ENCODE data around the gene GSTA4. TPM values are rescaled to one million over a fixed set of nuclear protein-coding genes. Genes with fewer than 3 reads are reported as not detected.

Gene GSTA4
- total RNA-seq, 1 donor from 2014 or later = 44.7 TPM

DNA sequence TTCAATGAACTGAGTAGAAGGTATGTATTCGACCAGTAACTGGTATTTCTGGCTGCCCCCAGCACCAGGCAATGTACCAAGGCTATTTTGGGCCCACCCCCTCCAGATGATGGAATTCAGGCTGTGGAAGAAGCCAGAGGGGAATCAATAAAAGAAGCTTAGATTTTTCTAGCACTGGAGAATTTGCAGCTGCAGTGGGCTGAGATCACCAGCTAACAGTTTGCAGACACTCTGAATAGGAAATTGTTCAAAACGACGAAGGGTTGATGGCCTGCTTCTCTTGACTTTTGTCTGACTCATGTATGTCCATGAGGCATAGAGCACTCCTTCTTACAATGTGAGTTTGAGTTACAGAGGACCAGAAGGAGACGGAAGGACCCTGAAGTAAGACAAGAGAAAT, 37.8 kb upstream of the GSTA4 start:
- peak overlapping the region; percentile 23 for H3K27ac Mint-ChIP-seq
- H3K36me3 Mint-ChIP-seq (ENCODE audit: insufficient read depth) = peaks cover 33% of the 10 kb centered on the region
- no peaks in the 10 kb centered on the region for H3K27me3 Mint-ChIP-seq
- H3K4me3 Mint-ChIP-seq (ENCODE audit: low read depth) = no peak overlapping the region
- TF ChIP-seq, protein P1, sequence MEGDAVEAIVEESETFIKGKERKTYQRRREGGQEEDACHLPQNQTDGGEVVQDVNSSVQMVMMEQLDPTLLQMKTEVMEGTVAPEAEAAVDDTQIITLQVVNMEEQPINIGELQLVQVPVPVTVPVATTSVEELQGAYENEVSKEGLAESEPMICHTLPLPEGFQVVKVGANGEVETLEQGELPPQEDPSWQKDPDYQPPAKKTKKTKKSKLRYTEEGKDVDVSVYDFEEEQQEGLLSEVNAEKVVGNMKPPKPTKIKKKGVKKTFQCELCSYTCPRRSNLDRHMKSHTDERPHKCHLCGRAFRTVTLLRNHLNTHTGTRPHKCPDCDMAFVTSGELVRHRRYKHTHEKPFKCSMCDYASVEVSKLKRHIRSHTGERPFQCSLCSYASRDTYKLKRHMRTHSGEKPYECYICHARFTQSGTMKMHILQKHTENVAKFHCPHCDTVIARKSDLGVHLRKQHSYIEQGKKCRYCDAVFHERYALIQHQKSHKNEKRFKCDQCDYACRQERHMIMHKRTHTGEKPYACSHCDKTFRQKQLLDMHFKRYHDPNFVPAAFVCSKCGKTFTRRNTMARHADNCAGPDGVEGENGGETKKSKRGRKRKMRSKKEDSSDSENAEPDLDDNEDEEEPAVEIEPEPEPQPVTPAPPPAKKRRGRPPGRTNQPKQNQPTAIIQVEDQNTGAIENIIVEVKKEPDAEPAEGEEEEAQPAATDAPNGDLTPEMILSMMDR (IDR thresholded peaks at IDR 0.05; ENCODE audit: unreplicated experiment) = no peak
- H3K4me1 Mint-ChIP-seq (ENCODE audit: low read depth) = peaks cover 13% of the 10 kb centered on the region
- no peaks in the 10 kb centered on the region for H3K9me3 Mint-ChIP-seq (ENCODE audit: low read depth)
- no peak for DNase-seq (ENCODE audit: low spot score, unreplicated experiment)

DNA sequence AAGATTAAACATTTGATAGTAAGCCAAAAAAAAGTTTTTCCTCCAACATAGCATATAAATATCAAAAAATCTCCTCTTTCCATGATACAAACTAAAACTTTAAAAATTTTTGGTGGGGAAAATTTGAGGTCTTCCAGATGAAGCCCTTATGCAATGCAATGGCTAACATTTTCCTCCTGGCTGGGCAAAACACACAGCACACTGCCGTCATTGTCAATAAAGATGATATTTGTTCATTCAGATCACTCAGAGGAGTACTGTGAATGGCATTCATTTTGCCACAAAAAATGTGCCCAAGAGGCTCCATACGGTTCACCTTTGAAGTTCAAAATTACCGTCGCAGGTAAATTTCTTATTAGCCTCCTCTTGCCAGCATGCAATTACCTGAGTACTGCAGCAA, 36.2 kb upstream of the GSTA4 start:
- no peak for DNase-seq (ENCODE audit: low spot score, unreplicated experiment)
- no peak overlapping the region for H3K4me3 Mint-ChIP-seq (ENCODE audit: low read depth)
- no peaks in the 10 kb centered on the region for H3K27me3 Mint-ChIP-seq
- H3K36me3 Mint-ChIP-seq (ENCODE audit: insufficient read depth) = peaks cover 36% of the 10 kb centered on the region
- no peaks in the 10 kb centered on the region for H3K9me3 Mint-ChIP-seq (ENCODE audit: low read depth)
- TF ChIP-seq, protein P1 (IDR thresholded peaks at IDR 0.05; ENCODE audit: unreplicated experiment) = no peak
- H3K27ac Mint-ChIP-seq = no peak overlapping the region
- H3K4me1 Mint-ChIP-seq (ENCODE audit: low read depth) = peaks cover 13% of the 10 kb centered on the region

DNA sequence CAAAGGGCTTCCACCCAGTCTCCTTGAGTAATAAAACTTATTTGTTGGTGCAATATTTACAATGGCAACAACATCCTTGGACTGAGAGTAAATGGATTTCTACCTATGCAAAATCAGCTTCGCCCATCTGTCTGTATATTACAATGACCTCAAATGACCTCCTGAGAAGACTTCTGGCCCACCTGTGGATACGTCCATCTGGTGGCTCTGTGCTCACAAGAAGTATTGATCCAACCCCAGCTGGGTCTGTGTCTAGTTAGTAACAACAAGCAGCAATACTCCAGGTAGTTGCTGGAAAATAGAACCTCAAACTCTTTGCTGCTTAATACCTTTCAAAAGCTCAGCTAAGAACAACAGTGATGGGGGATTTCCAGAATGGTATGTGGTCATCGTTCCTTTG, 34.7 kb upstream of the GSTA4 start:
- peaks cover 34% of the 10 kb centered on the region for H3K36me3 Mint-ChIP-seq (ENCODE audit: insufficient read depth)
- peaks cover 13% of the 10 kb centered on the region for H3K4me1 Mint-ChIP-seq (ENCODE audit: low read depth)
- H3K27ac Mint-ChIP-seq = no peak overlapping the region
- H3K9me3 Mint-ChIP-seq (ENCODE audit: low read depth) = no peaks in the 10 kb centered on the region
- H3K4me3 Mint-ChIP-seq (ENCODE audit: low read depth) = no peak overlapping the region
- TF ChIP-seq, protein P1 (IDR thresholded peaks at IDR 0.05; ENCODE audit: unreplicated experiment) = no peak
- no peaks in the 10 kb centered on the region for H3K27me3 Mint-ChIP-seq
- DNase-seq (ENCODE audit: low spot score, unreplicated experiment) = no peak

DNA sequence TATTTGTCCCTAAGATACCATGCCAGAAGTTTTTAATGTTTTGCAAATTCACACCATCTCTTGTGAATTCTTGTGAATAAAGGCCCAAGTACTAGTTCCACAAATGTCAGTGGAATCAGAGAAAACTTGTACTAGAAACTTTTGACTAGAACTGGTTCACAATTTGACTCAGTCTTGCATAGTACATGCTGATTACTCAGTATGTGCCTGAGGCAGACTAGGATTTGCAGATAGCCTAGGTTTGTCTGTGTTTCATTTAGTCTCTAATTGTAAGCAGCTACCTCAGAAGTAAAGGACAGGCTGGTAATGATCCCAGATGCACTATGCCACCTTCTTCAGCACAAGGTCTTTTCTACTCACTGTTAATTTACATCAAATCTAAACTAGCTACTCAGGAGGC, 34.2 kb upstream of the GSTA4 start:
- TF ChIP-seq, protein P1 (IDR thresholded peaks at IDR 0.05; ENCODE audit: unreplicated experiment) = no peak
- DNase-seq (ENCODE audit: low spot score, unreplicated experiment) = no peak
- H3K36me3 Mint-ChIP-seq (ENCODE audit: insufficient read depth) = peaks cover 32% of the 10 kb centered on the region
- H3K4me1 Mint-ChIP-seq (ENCODE audit: low read depth) = peaks cover 13% of the 10 kb centered on the region
- H3K9me3 Mint-ChIP-seq (ENCODE audit: low read depth) = no peaks in the 10 kb centered on the region
- no peaks in the 10 kb centered on the region for H3K27me3 Mint-ChIP-seq
- H3K4me3 Mint-ChIP-seq (ENCODE audit: low read depth) = no peak overlapping the region
- H3K27ac Mint-ChIP-seq = no peak overlapping the region

DNA sequence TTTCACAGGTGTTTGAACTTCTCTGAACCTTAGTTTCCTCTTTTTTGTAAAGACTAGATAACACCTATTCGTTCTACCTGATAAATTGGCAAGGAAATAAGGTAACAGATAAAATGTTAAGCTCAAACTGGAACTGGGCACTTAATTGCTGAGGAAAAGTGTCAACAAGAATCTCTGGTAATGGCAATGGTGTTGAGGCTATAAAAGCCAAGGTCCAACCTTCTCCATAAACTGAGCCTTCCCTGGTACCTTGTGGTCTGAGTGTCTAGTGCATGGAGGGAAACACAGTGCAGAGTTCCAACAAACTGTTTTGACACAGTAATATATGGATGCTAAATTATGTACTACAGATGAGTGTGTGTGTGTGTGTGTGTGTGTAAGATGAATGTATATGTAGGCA, 33.4 kb upstream of the GSTA4 start:
- Mint-ChIP-seq H3K9me3 (ENCODE audit: low read depth) (no peaks in the 10 kb centered on the region), H3K4me3 (ENCODE audit: low read depth) (no peak overlapping the region), H3K27me3 (no peaks in the 10 kb centered on the region), H3K36me3 (ENCODE audit: insufficient read depth) (peaks cover 33% of the 10 kb centered on the region), H3K27ac (no peak overlapping the region), H3K4me1 (ENCODE audit: low read depth) (peaks cover 13% of the 10 kb centered on the region)
- TF ChIP-seq, protein P1 (IDR thresholded peaks at IDR 0.05; ENCODE audit: unreplicated experiment) = no peak
- no peak for DNase-seq (ENCODE audit: low spot score, unreplicated experiment)

Data from progenitor cell of endocrine pancreas (in vitro differentiated cells).